Measurements from ENCODE around the gene GREB1. TPM values are rescaled to one million over a fixed set of nuclear protein-coding genes. Genes with fewer than 3 reads are reported as not detected.

The GREB1 gene
- total RNA-seq, 1 experiment from 2014 or later = 6.2 TPM

GRCh38 chr2:11639503-11639902, 105.7 kb downstream of the GREB1 start:
- Histone ChIP-seq H3K36me3 (ENCODE audit: control insufficient read depth in 1 of 2, insufficient read depth in 2 of 2, low read length in 2 of 2) (no peaks in the 10 kb centered on the region), H3K4me1 (ENCODE audit: control insufficient read depth in 1 of 2, insufficient read depth in 2 of 2, low read length in 2 of 2) (no peaks in the 10 kb centered on the region), H3K4me2 (ENCODE audit: low read length) (no peak overlapping the region), H3K27me3 (ENCODE audit: insufficient read depth, low read length) (no peaks in the 10 kb centered on the region), H2AFZ (ENCODE audit: low read depth, low read length, poor library complexity, severe bottlenecking) (no peak overlapping the region), H3K79me2 (ENCODE audit: insufficient read depth, low read length) (no peaks in the 10 kb centered on the region), H3K9me2 (ENCODE audit: insufficient read depth) (no peaks in the 10 kb centered on the region), H4K20me1 (ENCODE audit: insufficient read depth) (no peaks in the 10 kb centered on the region), H3K4me3 (replicated peaks in 1 of 2; ENCODE audit: low read depth in 1 of 2, low read length in 2 of 2) (no peak overlapping the region), H3K9me3 (ENCODE audit: control insufficient read depth in 1 of 2, insufficient read depth in 1 of 2, low read depth in 1 of 2, low read length in 2 of 2) (no peaks in the 10 kb centered on the region), H3K27ac (ENCODE audit: low read depth, low read length) (no peak overlapping the region), H3K9ac (ENCODE audit: low read length) (no peak overlapping the region)
- TF ChIP-seq SRF (IDR thresholded peaks at IDR 0.05; ENCODE audit: low read depth) (no peak), ZBTB33 (IDR thresholded peaks at IDR 0.05; ENCODE audit: extremely low read depth, insufficient replicate concordance, low read length) (no peak), YY1 (IDR thresholded peaks at IDR 0.05; ENCODE audit: extremely low read depth, insufficient replicate concordance, low read depth, low read length) (no peak), CBX3 (IDR thresholded peaks at IDR 0.05; ENCODE audit: low read depth) (no peak), JUND (IDR thresholded peaks at IDR 0.05) (no peak), EGR1 (IDR thresholded peaks at IDR 0.05; ENCODE audit: low read depth) (no peak), POLR2A (IDR thresholded peaks at IDR 0.05; ENCODE audit: borderline replicate concordance, extremely low read depth, insufficient read depth, insufficient read length) (no peak), FOSL1 (IDR thresholded peaks at IDR 0.05; ENCODE audit: low read depth) (no peak), ZFX (IDR thresholded peaks at IDR 0.05) (no peak), TCF7L2 (IDR thresholded peaks at IDR 0.05; ENCODE audit: borderline replicate concordance, extremely low read depth, insufficient read depth, insufficient read length) (no peak), SP1 (IDR thresholded peaks at IDR 0.05; ENCODE audit: low read depth) (no peak), SIN3A (IDR thresholded peaks at IDR 0.05; ENCODE audit: low read depth) (no peak)
- TF ChIP-seq, protein P1, sequence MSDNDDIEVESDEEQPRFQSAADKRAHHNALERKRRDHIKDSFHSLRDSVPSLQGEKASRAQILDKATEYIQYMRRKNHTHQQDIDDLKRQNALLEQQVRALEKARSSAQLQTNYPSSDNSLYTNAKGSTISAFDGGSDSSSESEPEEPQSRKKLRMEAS (IDR thresholded peaks at IDR 0.05) = no peak
- TF ChIP-seq, protein P2, sequence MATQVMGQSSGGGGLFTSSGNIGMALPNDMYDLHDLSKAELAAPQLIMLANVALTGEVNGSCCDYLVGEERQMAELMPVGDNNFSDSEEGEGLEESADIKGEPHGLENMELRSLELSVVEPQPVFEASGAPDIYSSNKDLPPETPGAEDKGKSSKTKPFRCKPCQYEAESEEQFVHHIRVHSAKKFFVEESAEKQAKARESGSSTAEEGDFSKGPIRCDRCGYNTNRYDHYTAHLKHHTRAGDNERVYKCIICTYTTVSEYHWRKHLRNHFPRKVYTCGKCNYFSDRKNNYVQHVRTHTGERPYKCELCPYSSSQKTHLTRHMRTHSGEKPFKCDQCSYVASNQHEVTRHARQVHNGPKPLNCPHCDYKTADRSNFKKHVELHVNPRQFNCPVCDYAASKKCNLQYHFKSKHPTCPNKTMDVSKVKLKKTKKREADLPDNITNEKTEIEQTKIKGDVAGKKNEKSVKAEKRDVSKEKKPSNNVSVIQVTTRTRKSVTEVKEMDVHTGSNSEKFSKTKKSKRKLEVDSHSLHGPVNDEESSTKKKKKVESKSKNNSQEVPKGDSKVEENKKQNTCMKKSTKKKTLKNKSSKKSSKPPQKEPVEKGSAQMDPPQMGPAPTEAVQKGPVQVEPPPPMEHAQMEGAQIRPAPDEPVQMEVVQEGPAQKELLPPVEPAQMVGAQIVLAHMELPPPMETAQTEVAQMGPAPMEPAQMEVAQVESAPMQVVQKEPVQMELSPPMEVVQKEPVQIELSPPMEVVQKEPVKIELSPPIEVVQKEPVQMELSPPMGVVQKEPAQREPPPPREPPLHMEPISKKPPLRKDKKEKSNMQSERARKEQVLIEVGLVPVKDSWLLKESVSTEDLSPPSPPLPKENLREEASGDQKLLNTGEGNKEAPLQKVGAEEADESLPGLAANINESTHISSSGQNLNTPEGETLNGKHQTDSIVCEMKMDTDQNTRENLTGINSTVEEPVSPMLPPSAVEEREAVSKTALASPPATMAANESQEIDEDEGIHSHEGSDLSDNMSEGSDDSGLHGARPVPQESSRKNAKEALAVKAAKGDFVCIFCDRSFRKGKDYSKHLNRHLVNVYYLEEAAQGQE (IDR thresholded peaks at IDR 0.05; ENCODE audit: low read depth) = no peak
- ChIA-PET CTCF (no interaction called here), POLR2A (no interaction called here), RAD21 (ENCODE audit: low non-redundant PET in 1 of 2, low total read pairs in 2 of 2, uncharacterized antibody in 2 of 2, unreplicated experiment in 2 of 2) (no interaction called here)
- ATAC-seq (no peak), DNase-seq (ENCODE audit: low read depth, low spot score) (no peak)
- BruUV-seq (replicated peaks) = no TSS peak
- intact Hi-C loops (cut with micrococcal nuclease) = no loop called here
